ENCODE measurements around the gene GPR3.
"Not testable (repeated sequence)": the region's sequence is repeated elsewhere in the genome, so short reads cannot be mapped to it uniquely, and the experiment has no call there.

The GPR3 gene

GRCh38 chr1:27428316-27429028, 36.0 kb downstream of the GPR3 start:
- no peak for DNase-seq

GRCh38 chr1:27429029-27429425, 36.6 kb downstream of the GPR3 start:
- no peak for DNase-seq

- DNase-seq: peak; percentile 59
Measured at GRCh38 chr1:27430903-27431600, 38.6 kb downstream of the GPR3 start.

GRCh38 chr1:27431601-27431940, 39.1 kb downstream of the GPR3 start:
- no peak for DNase-seq

- not testable (repeated sequence) for DNase-seq
Measured at GRCh38 chr1:27432725-27433124, 40.3 kb downstream of the GPR3 start.

GRCh38 chr1:27433706-27434105, 41.3 kb downstream of the GPR3 start:
- no peak for DNase-seq

- peak; percentile 32 for DNase-seq
Measured at GRCh38 chr1:27435566-27436203, 43.3 kb downstream of the GPR3 start.

- DNase-seq: peak; percentile 59
Measured at GRCh38 chr1:27436204-27437159, 44.1 kb downstream of the GPR3 start.

GRCh38 chr1:27438621-27439061, 46.2 kb downstream of the GPR3 start:
- no peak for DNase-seq

GRCh38 chr1:27439150-27439549, 46.7 kb downstream of the GPR3 start:
- no peak for DNase-seq

GRCh38 chr1:27444632-27445031, 52.2 kb downstream of the GPR3 start:
- no peak for DNase-seq
